ENCODE data around the gene PRCP. TPM values are rescaled to one million over a fixed set of nuclear protein-coding genes. Genes with fewer than 3 reads are reported as not detected.

Gene PRCP
- total and polyA plus RNA-seq, 4 donors, result 143 to 198 (median 174) TPM

DNA sequence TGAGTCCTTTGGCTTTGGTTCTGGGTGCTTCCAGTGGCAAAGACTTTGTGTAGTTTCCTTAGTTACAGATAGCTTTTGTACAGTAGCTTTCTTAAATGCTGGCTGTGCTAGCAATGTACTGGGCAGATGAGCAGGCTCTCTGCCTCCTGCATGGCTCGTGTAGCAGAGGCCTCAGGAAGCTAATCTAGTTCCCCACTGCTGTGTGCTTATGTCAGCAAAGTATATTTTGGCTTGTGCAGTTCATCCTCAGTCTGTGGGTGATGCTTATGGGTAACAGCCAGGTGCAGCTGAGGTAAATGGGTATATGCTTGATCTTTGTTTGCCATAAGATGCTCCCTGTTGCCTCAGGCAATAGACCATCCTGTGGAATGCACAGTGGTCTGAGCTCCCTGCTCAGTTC is 97.5 kb downstream of the PRCP start:
- H3K4me1 ChIP-seq (ENCODE audit: control insufficient read depth, insufficient read depth, low read length), result peaks cover 12% of the 10 kb centered on the region

DNA sequence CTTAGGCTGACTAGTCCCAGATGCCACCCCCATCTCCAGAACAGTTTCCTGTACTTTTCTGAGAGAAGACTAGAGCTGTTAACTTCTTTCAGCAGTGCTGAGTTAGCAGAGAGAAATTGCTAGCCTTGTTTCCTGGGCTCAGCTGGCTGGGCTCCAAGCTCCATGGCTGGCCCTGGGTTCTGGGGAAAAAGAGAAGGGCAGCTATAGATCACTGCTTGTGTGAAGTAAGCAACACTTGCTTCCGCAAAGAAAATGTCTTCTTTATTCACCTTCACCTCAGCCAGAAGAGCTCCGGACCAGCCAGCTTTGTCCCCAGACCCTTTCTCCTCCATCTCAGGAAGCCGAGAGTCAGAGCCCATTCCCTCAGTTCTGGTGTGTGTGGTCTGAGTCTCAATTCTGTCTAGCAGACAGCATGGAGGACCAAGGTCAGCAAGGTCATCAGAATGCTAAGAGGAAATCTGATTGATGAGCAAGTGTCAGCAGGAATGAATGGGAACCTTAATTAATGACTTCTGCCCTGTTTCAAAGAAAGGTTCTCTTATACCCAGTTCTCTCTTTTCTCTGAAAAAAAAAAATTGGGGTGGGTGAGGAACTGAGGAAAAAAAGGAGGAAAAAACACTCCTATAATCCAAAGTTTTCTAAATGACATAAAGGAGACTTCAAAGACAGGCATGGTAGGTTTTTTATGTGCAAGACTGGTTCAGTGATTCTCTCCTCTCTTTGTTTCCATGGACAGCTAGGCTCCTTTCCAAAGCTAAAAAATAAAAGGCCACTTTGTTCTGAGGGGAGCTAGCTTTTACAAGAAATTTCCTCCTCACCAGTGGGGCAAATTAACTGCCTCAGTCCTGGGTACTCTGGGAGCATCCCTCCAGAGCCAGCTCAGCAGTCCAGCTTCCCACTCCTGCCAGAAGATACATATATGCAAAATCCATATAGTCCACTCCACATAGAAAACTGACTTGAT is 103.0 kb downstream of the PRCP start:
- DNase-seq (ENCODE audit: low read depth in 4 of 6, low spot score in 6 of 6), result peak; percentile 74 to 92 (median 84)
- 20% methylated on average over 1 of the region's 3 CpGs for WGBS (ENCODE audit: insufficient coverage)
- no peak overlapping the region for H3K4me3 ChIP-seq (ENCODE audit: low read depth, low read length)
- H3K9me3 ChIP-seq (ENCODE audit: control insufficient read depth, insufficient read depth, low read length), result no peaks in the 10 kb centered on the region
- peaks cover 10% of the 10 kb centered on the region for H3K4me1 ChIP-seq (ENCODE audit: control insufficient read depth, insufficient read depth, low read length)
- peak overlapping the region; percentile 92 for H3K27ac ChIP-seq (ENCODE audit: low read depth, low read length)
- no peaks in the 10 kb centered on the region for H3K27me3 ChIP-seq (ENCODE audit: control insufficient read depth, insufficient read depth, low read length)
- H3K36me3 ChIP-seq (ENCODE audit: control insufficient read depth, insufficient read depth, low read length), result no peaks in the 10 kb centered on the region

More for the DNA sequence above, 97.5 kb downstream of the PRCP start:
- H3K36me3 ChIP-seq (ENCODE audit: control insufficient read depth, insufficient read depth, low read length), result no peaks in the 10 kb centered on the region
- DNase-seq (ENCODE audit: low read depth in 4 of 6, low spot score in 6 of 6), result peak in 2 of 6 donors; percentile 43 to 45
- 6% methylated on average over 1 of the region's 1 CpG for WGBS (ENCODE audit: insufficient coverage)
- H3K9me3 ChIP-seq (ENCODE audit: control insufficient read depth, insufficient read depth, low read length), result no peaks in the 10 kb centered on the region
- no peaks in the 10 kb centered on the region for H3K27me3 ChIP-seq (ENCODE audit: control insufficient read depth, insufficient read depth, low read length)
- H3K27ac ChIP-seq (ENCODE audit: low read depth, low read length), result peak overlapping the region; percentile 61
- no peak overlapping the region for H3K4me3 ChIP-seq (ENCODE audit: low read depth, low read length)

DNA sequence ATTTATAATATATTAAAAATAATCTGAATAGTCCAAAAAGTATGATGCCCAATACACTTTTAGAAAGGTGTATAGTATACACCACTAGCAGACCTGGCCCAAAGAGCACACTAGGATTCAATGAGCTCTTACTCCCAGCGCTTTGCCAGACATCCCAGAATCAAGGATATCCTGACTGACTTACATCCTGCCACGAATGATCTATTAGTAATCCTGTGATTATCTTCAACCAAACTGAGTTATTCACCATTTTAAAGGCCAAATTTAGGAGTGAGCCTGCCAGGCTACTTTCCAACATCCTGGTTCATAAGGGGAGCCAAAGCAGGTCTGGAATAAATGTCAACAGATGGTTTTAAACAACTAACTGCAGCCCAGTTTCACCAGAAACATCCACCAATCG is 105.7 kb downstream of the PRCP start:
- WGBS (ENCODE audit: insufficient coverage), result 100% methylated on average over 2 of the region's 3 CpGs

DNA sequence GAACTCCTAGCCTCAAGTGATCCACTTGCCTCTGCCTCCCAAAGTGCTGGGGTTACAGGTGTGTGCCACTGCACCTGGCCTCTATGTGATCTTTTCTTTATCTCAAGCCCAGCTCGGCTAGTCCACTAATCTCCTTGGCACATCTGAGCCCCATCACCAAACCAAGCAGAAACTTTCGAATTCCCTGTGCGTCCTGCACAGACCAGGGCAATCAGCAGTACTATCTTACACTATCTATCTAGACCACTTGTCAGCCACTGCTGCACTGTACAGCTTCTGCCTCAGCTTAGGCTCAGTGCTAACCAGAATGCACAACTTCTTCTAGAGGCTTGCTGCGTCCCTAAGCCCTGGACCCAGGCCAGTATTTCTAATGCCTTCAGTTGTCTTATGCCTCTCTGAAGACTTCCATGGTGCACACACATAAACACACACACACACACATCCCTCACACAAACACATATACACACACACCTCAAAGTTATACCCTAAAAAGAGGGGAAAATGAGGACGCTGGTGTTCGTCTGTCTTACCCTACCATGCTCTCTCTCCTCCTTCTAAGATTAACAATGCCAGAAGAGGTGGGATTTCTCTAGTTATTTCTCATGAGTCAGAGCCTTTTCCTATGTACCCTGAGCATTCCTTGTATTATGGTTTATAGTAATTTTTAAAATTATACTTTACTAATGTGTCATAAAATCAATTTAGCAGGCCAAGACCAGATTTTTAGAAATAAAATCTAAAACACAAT is 107.2 kb downstream of the PRCP start:
- Histone ChIP-seq H3K27me3 (ENCODE audit: control insufficient read depth, insufficient read depth, low read length) (no peaks in the 10 kb centered on the region), H3K27ac (ENCODE audit: low read depth, low read length) (no peak overlapping the region), H3K4me1 (ENCODE audit: control insufficient read depth, insufficient read depth, low read length) (peaks cover 15% of the 10 kb centered on the region), H3K36me3 (ENCODE audit: control insufficient read depth, insufficient read depth, low read length) (no peaks in the 10 kb centered on the region), H3K9me3 (ENCODE audit: control insufficient read depth, insufficient read depth, low read length) (no peaks in the 10 kb centered on the region), H3K4me3 (ENCODE audit: low read depth, low read length) (no peak overlapping the region)
- DNase-seq (ENCODE audit: low read depth in 4 of 6, low spot score in 6 of 6), result no peak
- WGBS (ENCODE audit: insufficient coverage), result 73% methylated on average over 4 of the region's 6 CpGs

More for the DNA sequence above, 105.7 kb downstream of the PRCP start:
- DNase-seq (ENCODE audit: low read depth in 4 of 6, low spot score in 6 of 6), result no peak
- Histone ChIP-seq H3K9me3 (ENCODE audit: control insufficient read depth, insufficient read depth, low read length) (no peaks in the 10 kb centered on the region), H3K27ac (ENCODE audit: low read depth, low read length) (no peak overlapping the region), H3K4me3 (ENCODE audit: low read depth, low read length) (no peak overlapping the region), H3K27me3 (ENCODE audit: control insufficient read depth, insufficient read depth, low read length) (no peaks in the 10 kb centered on the region), H3K4me1 (ENCODE audit: control insufficient read depth, insufficient read depth, low read length) (peaks cover 15% of the 10 kb centered on the region), H3K36me3 (ENCODE audit: control insufficient read depth, insufficient read depth, low read length) (no peaks in the 10 kb centered on the region)

DNA sequence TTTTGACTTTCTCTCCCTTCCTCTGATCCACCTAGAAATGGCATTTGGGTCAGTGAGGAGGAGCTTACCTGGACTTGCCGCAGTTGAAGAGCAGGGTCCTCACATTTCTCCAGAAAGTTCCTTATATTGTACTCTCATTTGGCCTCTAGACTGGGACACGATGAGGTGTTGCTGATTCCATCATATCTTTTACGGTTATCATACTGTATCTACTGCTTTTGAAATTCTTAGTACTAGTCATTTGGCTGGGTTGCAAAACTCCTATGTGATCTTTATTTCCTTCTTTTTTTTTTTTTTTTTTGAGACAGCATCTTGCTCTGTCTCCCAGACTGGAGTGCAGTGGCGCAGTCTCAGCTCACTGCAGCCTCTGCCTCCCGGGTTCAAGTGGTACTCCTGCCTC is 107.9 kb downstream of the PRCP start:
- Histone ChIP-seq H3K27ac (ENCODE audit: low read depth, low read length) (no peak overlapping the region), H3K9me3 (ENCODE audit: control insufficient read depth, insufficient read depth, low read length) (no peaks in the 10 kb centered on the region), H3K27me3 (ENCODE audit: control insufficient read depth, insufficient read depth, low read length) (no peaks in the 10 kb centered on the region), H3K36me3 (ENCODE audit: control insufficient read depth, insufficient read depth, low read length) (no peaks in the 10 kb centered on the region), H3K4me3 (ENCODE audit: low read depth, low read length) (no peak overlapping the region), H3K4me1 (ENCODE audit: control insufficient read depth, insufficient read depth, low read length) (peaks cover 10% of the 10 kb centered on the region)
- DNase-seq (ENCODE audit: low read depth in 4 of 6, low spot score in 6 of 6), result no peak
- WGBS (ENCODE audit: insufficient coverage), result 100% methylated on average over 2 of the region's 5 CpGs

DNA sequence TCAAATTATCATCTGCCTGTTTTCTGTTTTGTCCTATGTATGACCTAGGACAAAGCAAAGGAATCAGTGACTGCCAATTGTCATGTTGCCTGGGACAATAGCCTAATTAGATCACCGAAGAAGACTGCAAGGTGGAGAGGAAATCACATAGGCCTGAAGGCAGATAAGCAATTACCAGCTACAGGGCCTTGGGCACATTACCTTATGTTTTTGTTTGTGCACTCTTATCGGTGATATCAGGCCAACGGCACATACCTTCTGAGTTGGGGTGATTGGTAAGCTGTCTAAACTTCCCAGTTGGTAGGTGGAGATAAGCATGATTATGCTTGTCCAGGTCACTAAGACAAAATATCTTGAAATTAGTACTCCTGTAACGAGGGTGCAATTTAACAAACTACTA is 108.5 kb downstream of the PRCP start:
- Histone ChIP-seq H3K27ac (ENCODE audit: low read depth, low read length) (no peak overlapping the region), H3K36me3 (ENCODE audit: control insufficient read depth, insufficient read depth, low read length) (no peaks in the 10 kb centered on the region), H3K4me1 (ENCODE audit: control insufficient read depth, insufficient read depth, low read length) (peaks cover 5% of the 10 kb centered on the region), H3K27me3 (ENCODE audit: control insufficient read depth, insufficient read depth, low read length) (no peaks in the 10 kb centered on the region), H3K9me3 (ENCODE audit: control insufficient read depth, insufficient read depth, low read length) (no peaks in the 10 kb centered on the region), H3K4me3 (ENCODE audit: low read depth, low read length) (no peak overlapping the region)
- DNase-seq (ENCODE audit: low read depth in 4 of 6, low spot score in 6 of 6), result no peak
- 40% methylated on average over 1 of the region's 4 CpGs for WGBS (ENCODE audit: insufficient coverage)

DNA sequence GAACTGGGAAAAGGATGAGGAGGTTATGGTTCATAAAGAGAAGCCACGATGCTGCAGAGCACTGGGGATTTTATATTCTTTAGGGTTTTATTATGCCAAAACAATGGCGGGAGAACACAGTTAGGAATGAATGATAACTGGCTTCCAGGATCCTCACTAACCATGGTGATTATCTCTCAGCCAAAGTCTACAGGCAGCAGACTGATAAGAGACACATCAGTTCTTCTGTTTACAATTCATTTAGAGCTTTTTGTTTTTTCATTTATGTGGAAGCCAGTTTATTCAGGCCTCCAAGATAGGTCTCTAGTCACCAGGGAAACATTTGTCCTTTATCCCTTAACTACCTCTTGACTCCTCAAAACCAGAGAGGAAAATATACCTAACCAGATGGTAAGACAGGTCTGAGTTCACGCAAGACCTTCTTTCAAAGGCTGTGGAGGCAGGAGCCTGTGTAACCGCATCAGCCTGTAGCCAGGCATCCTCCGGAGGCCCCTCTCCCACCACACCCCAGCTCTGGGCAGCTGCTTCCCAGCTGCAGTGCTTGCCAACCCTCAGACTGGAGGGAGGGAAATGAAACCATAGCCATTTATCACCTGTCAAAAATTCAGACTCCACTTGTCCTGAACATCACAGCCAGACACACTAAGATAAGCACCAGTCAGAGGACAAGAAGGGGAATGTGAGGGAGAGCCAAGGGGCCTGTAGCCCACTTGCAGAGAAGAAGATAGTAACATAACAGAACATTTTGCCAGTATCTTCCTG is 109.3 kb downstream of the PRCP start:
- H3K36me3 ChIP-seq (ENCODE audit: control insufficient read depth, insufficient read depth, low read length), result no peaks in the 10 kb centered on the region

DNA sequence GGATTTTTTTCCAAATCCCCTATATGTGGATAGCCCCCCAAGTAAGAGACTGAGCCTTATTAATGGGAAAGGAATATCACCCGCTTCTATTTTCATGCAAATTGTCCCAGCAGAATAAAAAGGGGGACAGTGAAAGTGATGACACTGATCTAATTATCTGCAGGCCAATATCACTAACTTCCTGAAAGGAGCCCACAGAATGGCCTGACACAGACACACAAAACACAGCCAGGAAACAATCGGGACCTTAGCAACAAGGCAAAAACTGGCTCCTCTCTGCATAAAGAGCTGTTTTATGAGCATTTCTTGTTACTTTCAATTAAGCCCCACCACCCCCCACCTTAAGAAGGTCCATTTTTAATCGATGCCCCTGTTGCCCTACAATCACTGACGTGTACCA is 112.2 kb downstream of the PRCP start:
- 45% methylated on average over 3 of the region's 4 CpGs for WGBS (ENCODE audit: insufficient coverage)
- H3K27ac ChIP-seq (ENCODE audit: low read depth, low read length), result peak overlapping the region; percentile 22
- DNase-seq (ENCODE audit: low read depth in 4 of 6, low spot score in 6 of 6), result peak in 2 of 6 donors; percentile 31 to 63

More for the DNA sequence above, 109.3 kb downstream of the PRCP start:
- H3K27ac ChIP-seq (ENCODE audit: low read depth, low read length), result peak overlapping the region; percentile 4
- no peak overlapping the region for H3K4me3 ChIP-seq (ENCODE audit: low read depth, low read length)
- WGBS (ENCODE audit: insufficient coverage), result 38% methylated on average over 5 of the region's 5 CpGs
- peaks cover 5% of the 10 kb centered on the region for H3K4me1 ChIP-seq (ENCODE audit: control insufficient read depth, insufficient read depth, low read length)
- DNase-seq (ENCODE audit: low read depth in 4 of 6, low spot score in 6 of 6), result peak in 2 of 6 donors; percentile 60 to 67
- H3K27me3 ChIP-seq (ENCODE audit: control insufficient read depth, insufficient read depth, low read length), result no peaks in the 10 kb centered on the region
- H3K9me3 ChIP-seq (ENCODE audit: control insufficient read depth, insufficient read depth, low read length), result no peaks in the 10 kb centered on the region

DNA sequence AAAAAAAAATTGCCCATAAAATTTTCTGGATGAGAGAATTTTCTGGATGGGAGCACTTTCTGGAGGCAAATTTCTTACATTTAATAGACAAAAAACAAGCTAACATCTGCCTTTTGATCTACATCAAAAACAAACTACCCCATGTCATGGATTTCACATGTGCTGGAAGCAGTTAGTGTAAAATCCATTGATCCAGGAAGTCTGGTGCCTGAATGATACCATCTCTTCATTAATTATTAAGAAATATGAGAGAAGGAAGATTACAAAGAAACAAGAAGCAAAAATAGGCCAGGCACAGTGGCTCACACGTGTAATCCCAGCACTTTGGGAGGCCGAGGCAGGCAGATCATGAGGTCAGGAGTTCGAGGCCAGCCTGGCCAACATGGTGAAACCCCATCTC is 113.4 kb downstream of the PRCP start:
- Histone ChIP-seq H3K4me1 (ENCODE audit: control insufficient read depth, insufficient read depth, low read length) (peaks cover 5% of the 10 kb centered on the region), H3K27ac (ENCODE audit: low read depth, low read length) (no peak overlapping the region), H3K36me3 (ENCODE audit: control insufficient read depth, insufficient read depth, low read length) (no peaks in the 10 kb centered on the region), H3K4me3 (ENCODE audit: low read depth, low read length) (no peak overlapping the region), H3K9me3 (ENCODE audit: control insufficient read depth, insufficient read depth, low read length) (peaks cover 1% of the 10 kb centered on the region), H3K27me3 (ENCODE audit: control insufficient read depth, insufficient read depth, low read length) (no peaks in the 10 kb centered on the region)
- 90% methylated on average over 2 of the region's 3 CpGs for WGBS (ENCODE audit: insufficient coverage)
- no peak for DNase-seq (ENCODE audit: low read depth in 4 of 6, low spot score in 6 of 6)

More for the DNA sequence above, 112.2 kb downstream of the PRCP start:
- Histone ChIP-seq H3K4me3 (ENCODE audit: low read depth, low read length) (no peak overlapping the region), H3K4me1 (ENCODE audit: control insufficient read depth, insufficient read depth, low read length) (peaks cover 5% of the 10 kb centered on the region), H3K9me3 (ENCODE audit: control insufficient read depth, insufficient read depth, low read length) (no peaks in the 10 kb centered on the region), H3K27me3 (ENCODE audit: control insufficient read depth, insufficient read depth, low read length) (no peaks in the 10 kb centered on the region), H3K36me3 (ENCODE audit: control insufficient read depth, insufficient read depth, low read length) (no peaks in the 10 kb centered on the region)
